KBM-7 (cell line): ENCODE results near the gene RANBP17.
A peak's percentile ranks its signal among the peaks of the same experiment; 100 is the strongest.

Experiments
- DNase-seq: peaks from one replicate; pipeline ENCODE4 v3.0.0-alpha.2; 2015
- in situ Hi-C: fragments of 300-500 bp; cut with MboI; formaldehyde crosslinking; loops from 2 replicates; pipeline ENCODE4 v1.14.3; 2020; ENCODE audit warnings: low sequenced_read_pairs, low pct_unique_long_range_greater_than_20kb, mixed read lengths

Gene RANBP17

GRCh38 chr5:171300358-171300757 lies 438.5 kb downstream of the RANBP17 start:
- in situ Hi-C loops, result no loop called here
- DNase-seq, result no peak

- in situ Hi-C loops, result no loop called here
- DNase-seq, result no peak
Observed at GRCh38 chr5:171306166-171306565, 444.3 kb downstream of the RANBP17 start.

- in situ Hi-C loops, result no loop called here
- DNase-seq, result no peak
Observed at GRCh38 chr5:171306781-171307591, 445.2 kb downstream of the RANBP17 start.

GRCh38 chr5:171307789-171308452 lies 446.1 kb downstream of the RANBP17 start:
- in situ Hi-C loops, result no loop called here
- no peak for DNase-seq

- in situ Hi-C loops, result no loop called here
- DNase-seq, result no peak
Observed at GRCh38 chr5:171308453-171309275, 446.8 kb downstream of the RANBP17 start, which contains the start of gene TLX3. Gene TLX3, plus strand, starts transcription at chr5:171309248. Its CDS starts 118 bp downstream, at chr5:171309366.

- no peak for DNase-seq
- in situ Hi-C loops, result no loop called here
Observed at GRCh38 chr5:171309276-171310211, 447.7 kb downstream of the RANBP17 start.

GRCh38 chr5:171310212-171310818 lies 448.5 kb downstream of the RANBP17 start:
- in situ Hi-C loops, result no loop called here
- DNase-seq, result peak; percentile 9

- DNase-seq, result no peak
Observed at GRCh38 chr5:171310819-171311321, 449.1 kb downstream of the RANBP17 start.

GRCh38 chr5:171311322-171312077 lies 449.7 kb downstream of the RANBP17 start:
- DNase-seq, result peak; percentile 9
- in situ Hi-C loops, result no loop called here

More at GRCh38 chr5:171310819-171311321, 449.1 kb downstream of the RANBP17 start:
- in situ Hi-C loops, result no loop called here

GRCh38 chr5:171312129-171312974 lies 450.5 kb downstream of the RANBP17 start:
- no peak for DNase-seq
- in situ Hi-C loops, result no loop called here

GRCh38 chr5:171313481-171314206 lies 451.8 kb downstream of the RANBP17 start:
- in situ Hi-C loops, result no loop called here
- DNase-seq, result no peak

- DNase-seq, result no peak
- in situ Hi-C loops, result no loop called here
Observed at GRCh38 chr5:171314728-171315385, 453.0 kb downstream of the RANBP17 start.

GRCh38 chr5:171315386-171315891 lies 453.6 kb downstream of the RANBP17 start:
- DNase-seq, result no peak
- in situ Hi-C loops, result no loop called here

GRCh38 chr5:171315925-171316257 lies 454.1 kb downstream of the RANBP17 start:
- DNase-seq, result no peak
- in situ Hi-C loops, result no loop called here
